CD4-positive, alpha-beta T cell (primary cell): ENCODE data around the gene FUBP1. TPM values are rescaled to one million over a fixed set of nuclear protein-coding genes. Genes with fewer than 3 reads are reported as not detected.

Experiments used
- ATAC-seq: fragments of 200-7000 bp; cut with Tn5 transposase; one replicate; pipeline ENCODE4 v1.10.0; 2022; ENCODE audit warnings: mild to moderate bottlenecking; ENCODE audit not compliant: poor library complexity
- CTCF ChIA-PET: fragments of 350-600 bp; sonication (Branson Sonifier 250); formaldehyde crosslinking; loops from one replicate; lab custom pipeline; 2021; ENCODE audit warnings: antibody characterized with exemption, inconsistent platforms; lab: Charles Lee
- POLR2A ChIA-PET: fragments of 350-600 bp; sonication (Branson Sonifier 250); formaldehyde crosslinking; loops from one replicate; lab custom pipeline; 2021; ENCODE audit warnings: antibody characterized with exemption, inconsistent platforms; lab: Charles Lee
- DNase-seq, 14 experiments: peaks; one replicate each; pipeline ENCODE4 v3.0.0-alpha.2; 2013 to 2020; ENCODE audit warnings: mixed read lengths in 2 of 14
- H3K27ac ChIP-seq, 2 donors: one replicate each; pipeline versions ENCODE4 v1.5.1 to v1.7.0; 2013; ENCODE audit warnings: low read length in 2 of 2, low read depth in 1 of 2, mild to moderate bottlenecking in 1 of 2
- H3K27me3 ChIP-seq, 2 experiments: 1 replicate in 1 of 2; 2 replicates in 1 of 2; pipeline versions ENCODE4 v1.6.1 to v1.7.0; 2013; ENCODE audit warnings: low read length in 2 of 2, control low read depth in 1 of 2, mild to moderate bottlenecking in 1 of 2, moderate library complexity in 1 of 2; ENCODE audit not compliant: insufficient read depth in 2 of 2, control insufficient read depth in 1 of 2
- H3K36me3 ChIP-seq: one replicate; pipeline ENCODE4 v1.6.1; 2013; ENCODE audit warnings: low read length, control low read depth; ENCODE audit not compliant: insufficient read depth
- H3K4me1 ChIP-seq: one replicate; pipeline ENCODE4 v1.6.1; 2013; ENCODE audit warnings: low read length, control low read depth; ENCODE audit not compliant: insufficient read depth
- H3K4me3 ChIP-seq: one replicate; pipeline ENCODE4 v1.5.1; 2013; ENCODE audit warnings: mild to moderate bottlenecking, low read length, moderate library complexity
- H3K9me3 ChIP-seq, 2 experiments: 1 replicate in 1 of 2; 2 replicates in 1 of 2; pipeline versions ENCODE4 v1.6.1 to v1.7.0; 2013; ENCODE audit warnings: low read length in 2 of 2, mild to moderate bottlenecking in 2 of 2, control low read depth in 1 of 2, moderate library complexity in 1 of 2; ENCODE audit not compliant: control insufficient read depth in 1 of 2, insufficient read depth in 1 of 2
- H3K27ac Mint-ChIP-seq: one replicate; pipeline ENCODE4 v1.8.0; 2020; ENCODE audit warnings: mixed read lengths
- H3K27me3 Mint-ChIP-seq: one replicate; pipeline ENCODE4 v1.8.0; 2021; ENCODE audit warnings: mixed read lengths
- H3K36me3 Mint-ChIP-seq: one replicate; pipeline ENCODE4 v1.8.0; 2021; ENCODE audit warnings: low read depth, mixed read lengths
- H3K4me1 Mint-ChIP-seq: one replicate; pipeline ENCODE4 v1.8.0; 2021; ENCODE audit warnings: low read depth, mixed read lengths
- H3K4me3 Mint-ChIP-seq: one replicate; pipeline ENCODE4 v1.8.0; 2020; ENCODE audit warnings: mild to moderate bottlenecking, mixed read lengths
- H3K9me3 Mint-ChIP-seq: one replicate; pipeline ENCODE4 v1.8.0; 2020; ENCODE audit warnings: mixed read lengths
- intact Hi-C, 2 experiments: fragments of 100-400 bp; cut with DNase I in 1 of 2; cut with micrococcal nuclease in 1 of 2; formaldehyde crosslinking; loops; one replicate each; pipeline versions ENCODE4 v1.15.1 to v1.9.0; 2023 to 2025; cut with DNase I, micrococcal nuclease
- total RNA-seq, 174 experiments: library from RNA in 2 of 174; stranded (reverse) in 2 of 174; gene quantifications; one replicate each; pipeline ENCODE4 v1.2.3 and lab custom pipeline; 2021 to 2026
- TF ChIP-seq, protein P1 (sequence below): fragments of 200-600 bp; IDR thresholded peaks from one replicate; pipeline ENCODE4 v1.8.0; 2022; ENCODE audit warnings: antibody characterized with exemption, mild to moderate bottlenecking

FUBP1 gene
- total RNA-seq, 2 experiments from 2014 or later = 196 to 202 TPM

DNA sequence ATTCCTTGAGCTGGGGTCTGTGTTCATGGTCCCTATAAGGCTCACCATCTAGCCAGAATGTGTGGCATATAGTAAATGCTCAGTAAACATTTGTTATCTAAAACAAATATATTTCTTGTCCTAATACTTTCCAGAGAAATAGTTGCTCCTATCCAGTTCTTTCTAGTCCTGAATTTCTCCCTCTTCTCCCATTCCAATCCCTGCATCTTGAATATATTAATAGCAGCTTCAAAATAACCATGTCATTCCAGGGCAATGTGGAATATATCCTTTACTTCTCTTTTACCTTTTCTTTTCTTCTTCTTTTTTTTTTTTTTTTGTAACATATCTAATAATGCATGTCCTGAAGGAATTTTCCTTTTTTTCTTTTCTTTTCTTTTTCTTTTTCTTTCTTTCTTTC, 36.3 kb upstream of the FUBP1 start:
- Histone ChIP-seq H3K4me1 (no peaks in the 10 kb centered on the region), H3K9me3 (no peaks in the 10 kb centered on the region), H3K27me3 (no peaks in the 10 kb centered on the region), H3K4me3 (no peak overlapping the region), H3K36me3 (peaks cover 17% of the 10 kb centered on the region), H3K27ac (no peak overlapping the region)
- Mint-ChIP-seq H3K27me3 (no peaks in the 10 kb centered on the region), H3K36me3 (peaks cover 35% of the 10 kb centered on the region), H3K9me3 (no peaks in the 10 kb centered on the region), H3K4me1 (peaks cover 4% of the 10 kb centered on the region), H3K27ac (no peak overlapping the region), H3K4me3 (no peak overlapping the region)
- POLR2A ChIA-PET = interaction anchor here (1.2 kb wide), 1 partner anchor 36 kb away, joined by 3 read pairs; the partner anchor contains the start of gene FUBP1
- intact Hi-C loops = no loop called here
- CTCF ChIA-PET = no interaction called here
- TF ChIP-seq, protein P1, sequence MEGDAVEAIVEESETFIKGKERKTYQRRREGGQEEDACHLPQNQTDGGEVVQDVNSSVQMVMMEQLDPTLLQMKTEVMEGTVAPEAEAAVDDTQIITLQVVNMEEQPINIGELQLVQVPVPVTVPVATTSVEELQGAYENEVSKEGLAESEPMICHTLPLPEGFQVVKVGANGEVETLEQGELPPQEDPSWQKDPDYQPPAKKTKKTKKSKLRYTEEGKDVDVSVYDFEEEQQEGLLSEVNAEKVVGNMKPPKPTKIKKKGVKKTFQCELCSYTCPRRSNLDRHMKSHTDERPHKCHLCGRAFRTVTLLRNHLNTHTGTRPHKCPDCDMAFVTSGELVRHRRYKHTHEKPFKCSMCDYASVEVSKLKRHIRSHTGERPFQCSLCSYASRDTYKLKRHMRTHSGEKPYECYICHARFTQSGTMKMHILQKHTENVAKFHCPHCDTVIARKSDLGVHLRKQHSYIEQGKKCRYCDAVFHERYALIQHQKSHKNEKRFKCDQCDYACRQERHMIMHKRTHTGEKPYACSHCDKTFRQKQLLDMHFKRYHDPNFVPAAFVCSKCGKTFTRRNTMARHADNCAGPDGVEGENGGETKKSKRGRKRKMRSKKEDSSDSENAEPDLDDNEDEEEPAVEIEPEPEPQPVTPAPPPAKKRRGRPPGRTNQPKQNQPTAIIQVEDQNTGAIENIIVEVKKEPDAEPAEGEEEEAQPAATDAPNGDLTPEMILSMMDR = no peak
- ATAC-seq (no peak), DNase-seq (no peak)

DNA sequence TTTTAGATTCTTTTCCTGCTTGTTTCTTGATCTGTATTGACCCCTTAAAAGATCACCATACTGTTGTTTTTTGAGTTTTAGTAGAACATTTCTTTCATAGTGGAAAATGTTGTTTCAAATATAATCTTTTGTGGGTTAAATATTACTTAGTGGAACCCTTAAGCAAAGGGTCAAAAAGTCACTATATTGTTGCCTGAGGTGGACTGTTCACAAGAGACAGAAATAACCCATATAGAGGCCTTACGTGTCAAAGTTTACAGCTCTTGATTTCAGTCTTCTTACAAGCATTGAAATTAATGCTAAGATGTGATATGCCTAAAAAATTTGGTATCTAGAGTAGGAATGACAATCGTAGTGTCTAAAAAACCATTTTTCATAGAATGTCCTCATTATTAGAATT, 32.2 kb upstream of the FUBP1 start:
- no peak overlapping the region for H3K27ac Mint-ChIP-seq
- peaks cover 37% of the 10 kb centered on the region for H3K4me1 Mint-ChIP-seq
- no peaks in the 10 kb centered on the region for H3K27me3 Mint-ChIP-seq
- H3K4me3 Mint-ChIP-seq = no peak overlapping the region
- Histone ChIP-seq H3K27me3 (no peaks in the 10 kb centered on the region), H3K4me3 (no peak overlapping the region), H3K27ac (no peak overlapping the region), H3K36me3 (peaks cover 14% of the 10 kb centered on the region), H3K4me1 (peaks cover 4% of the 10 kb centered on the region), H3K9me3 (no peaks in the 10 kb centered on the region)
- ATAC-seq (no peak), DNase-seq (no peak)
- H3K9me3 Mint-ChIP-seq = no peaks in the 10 kb centered on the region
- peaks cover 22% of the 10 kb centered on the region for H3K36me3 Mint-ChIP-seq
- POLR2A ChIA-PET = no interaction called here
- intact Hi-C loops = no loop called here
- CTCF ChIA-PET = no interaction called here
- TF ChIP-seq, protein P1 = no peak

DNA sequence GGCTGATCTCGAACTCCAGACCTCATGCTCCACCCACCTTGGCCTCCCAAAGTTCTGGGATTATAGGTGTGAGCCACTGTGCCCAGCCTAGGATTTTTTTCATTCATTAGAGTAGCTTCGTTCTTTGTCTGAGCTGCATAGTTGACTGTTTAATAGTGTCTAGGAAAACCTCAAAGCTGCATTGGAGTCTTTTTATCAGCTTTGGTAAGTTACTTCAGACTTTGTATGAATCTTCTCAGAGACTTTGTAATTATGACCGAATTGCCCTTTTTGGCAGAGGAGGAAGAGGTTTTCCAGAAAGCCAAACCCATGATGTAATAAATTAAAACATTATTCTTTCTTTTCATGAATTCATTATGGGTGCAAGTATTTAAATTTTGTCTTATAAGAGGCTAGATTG, 31.0 kb upstream of the FUBP1 start:
- ChIA-PET CTCF (no interaction called here), POLR2A (interaction anchor here (1.3 kb wide), 1 partner anchor 31 kb away, joined by 8 read pairs; the partner anchor contains the start of gene FUBP1)
- H3K9me3 ChIP-seq = no peaks in the 10 kb centered on the region
- ATAC-seq (no peak), DNase-seq (no peak)
- H3K4me1 ChIP-seq = peaks cover 4% of the 10 kb centered on the region
- H3K4me1 Mint-ChIP-seq = peaks cover 43% of the 10 kb centered on the region
- no peak overlapping the region for H3K27ac Mint-ChIP-seq
- H3K4me3 ChIP-seq = no peak overlapping the region
- H3K36me3 ChIP-seq = peaks cover 10% of the 10 kb centered on the region
- H3K27me3 Mint-ChIP-seq = no peaks in the 10 kb centered on the region
- no peaks in the 10 kb centered on the region for H3K27me3 ChIP-seq
- peaks cover 17% of the 10 kb centered on the region for H3K36me3 Mint-ChIP-seq
- no peak overlapping the region for H3K27ac ChIP-seq
- TF ChIP-seq, protein P1 = no peak
- H3K9me3 Mint-ChIP-seq = no peaks in the 10 kb centered on the region
- intact Hi-C loops = loop anchor here in 1 of 2 experiments (5.0 to 10.0 kb wide), 4 partner anchors 43 to 1935 kb away; partner anchors contain the start of genes IFI44 and ST6GALNAC3
- no peak overlapping the region for H3K4me3 Mint-ChIP-seq
